Peyer's patch (tissue), 4 donors: ENCODE data around the gene REV3L.

Experiments used
- POLR2A ChIP-seq, 2 donors: fragments of 450-650 bp; IDR thresholded peaks; one replicate each; pipeline ENCODE4 v1.5.1; 2017; ENCODE audit warnings: antibody characterized with exemption in 2 of 2, mild to moderate bottlenecking in 2 of 2, moderate library complexity in 2 of 2
- TF ChIP-seq, protein P1 (sequence below), 6 experiments: fragments of 450-650 bp in 4 of 6; fragments of 200-600 bp in 2 of 6; sonication (generic) in 1 of 6; IDR thresholded peaks; one replicate each; pipeline ENCODE4 v1.5.1; 2017 to 2019; ENCODE audit warnings: antibody characterized with exemption in 6 of 6, mild to moderate bottlenecking in 3 of 6, moderate library complexity in 1 of 6

DNA sequence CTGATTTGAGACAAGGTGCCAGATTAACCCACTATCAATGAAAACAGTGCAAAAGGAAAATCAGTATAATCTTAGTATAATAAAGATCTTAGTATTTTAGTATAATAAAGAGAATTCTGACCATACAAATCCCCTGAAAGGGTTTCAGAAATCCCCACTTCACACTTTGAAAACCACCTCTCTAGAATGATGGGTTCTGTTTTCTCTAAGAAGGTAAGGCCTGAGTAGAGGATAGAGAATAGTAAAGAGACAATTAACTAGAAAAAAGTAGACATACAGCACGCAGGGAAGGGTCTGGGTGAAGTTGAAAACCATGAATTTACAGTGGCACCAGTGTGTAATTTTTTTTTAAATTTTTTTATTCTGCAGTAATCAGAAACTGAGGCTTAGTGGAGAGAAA, 73.6 kb downstream of the REV3L start:
- TF ChIP-seq, protein P1, sequence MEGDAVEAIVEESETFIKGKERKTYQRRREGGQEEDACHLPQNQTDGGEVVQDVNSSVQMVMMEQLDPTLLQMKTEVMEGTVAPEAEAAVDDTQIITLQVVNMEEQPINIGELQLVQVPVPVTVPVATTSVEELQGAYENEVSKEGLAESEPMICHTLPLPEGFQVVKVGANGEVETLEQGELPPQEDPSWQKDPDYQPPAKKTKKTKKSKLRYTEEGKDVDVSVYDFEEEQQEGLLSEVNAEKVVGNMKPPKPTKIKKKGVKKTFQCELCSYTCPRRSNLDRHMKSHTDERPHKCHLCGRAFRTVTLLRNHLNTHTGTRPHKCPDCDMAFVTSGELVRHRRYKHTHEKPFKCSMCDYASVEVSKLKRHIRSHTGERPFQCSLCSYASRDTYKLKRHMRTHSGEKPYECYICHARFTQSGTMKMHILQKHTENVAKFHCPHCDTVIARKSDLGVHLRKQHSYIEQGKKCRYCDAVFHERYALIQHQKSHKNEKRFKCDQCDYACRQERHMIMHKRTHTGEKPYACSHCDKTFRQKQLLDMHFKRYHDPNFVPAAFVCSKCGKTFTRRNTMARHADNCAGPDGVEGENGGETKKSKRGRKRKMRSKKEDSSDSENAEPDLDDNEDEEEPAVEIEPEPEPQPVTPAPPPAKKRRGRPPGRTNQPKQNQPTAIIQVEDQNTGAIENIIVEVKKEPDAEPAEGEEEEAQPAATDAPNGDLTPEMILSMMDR (IDR thresholded peaks at IDR 0.05) = no peak
- no peak for TF ChIP-seq POLR2A (IDR thresholded peaks at IDR 0.05)
